Fibroblast of villous mesenchyme (primary cell): ENCODE results near the gene DENND1C. TPM values are rescaled to one million over a fixed set of nuclear protein-coding genes. Genes with fewer than 3 reads are reported as not detected.

Source experiments
- DNase-seq: peaks from one replicate; pipeline ENCODE4 v3.0.0-alpha.2; 2010; ENCODE audit warnings: low read depth
- H3K4me3 ChIP-seq: 2 replicates; pipeline ENCODE4 v1.5.1; 2011; ENCODE audit warnings: low read depth, mild to moderate bottlenecking, low read length
- total RNA-seq: library from RNA; depleted of rRNA; stranded (reverse); fragments of >200 nt; gene quantifications from 2 replicates; pipeline ENCODE4 v1.2.3, GENCODE V29; 2012
- TF ChIP-seq, protein P1 (sequence below): IDR thresholded peaks from 2 replicates; pipeline ENCODE4 v1.5.1; 2012; ENCODE audit warnings: low read depth, mild to moderate bottlenecking, low read length; ENCODE audit not compliant: insufficient read depth

The DENND1C gene
- total RNA-seq, 1 donor, result not detected

DNA sequence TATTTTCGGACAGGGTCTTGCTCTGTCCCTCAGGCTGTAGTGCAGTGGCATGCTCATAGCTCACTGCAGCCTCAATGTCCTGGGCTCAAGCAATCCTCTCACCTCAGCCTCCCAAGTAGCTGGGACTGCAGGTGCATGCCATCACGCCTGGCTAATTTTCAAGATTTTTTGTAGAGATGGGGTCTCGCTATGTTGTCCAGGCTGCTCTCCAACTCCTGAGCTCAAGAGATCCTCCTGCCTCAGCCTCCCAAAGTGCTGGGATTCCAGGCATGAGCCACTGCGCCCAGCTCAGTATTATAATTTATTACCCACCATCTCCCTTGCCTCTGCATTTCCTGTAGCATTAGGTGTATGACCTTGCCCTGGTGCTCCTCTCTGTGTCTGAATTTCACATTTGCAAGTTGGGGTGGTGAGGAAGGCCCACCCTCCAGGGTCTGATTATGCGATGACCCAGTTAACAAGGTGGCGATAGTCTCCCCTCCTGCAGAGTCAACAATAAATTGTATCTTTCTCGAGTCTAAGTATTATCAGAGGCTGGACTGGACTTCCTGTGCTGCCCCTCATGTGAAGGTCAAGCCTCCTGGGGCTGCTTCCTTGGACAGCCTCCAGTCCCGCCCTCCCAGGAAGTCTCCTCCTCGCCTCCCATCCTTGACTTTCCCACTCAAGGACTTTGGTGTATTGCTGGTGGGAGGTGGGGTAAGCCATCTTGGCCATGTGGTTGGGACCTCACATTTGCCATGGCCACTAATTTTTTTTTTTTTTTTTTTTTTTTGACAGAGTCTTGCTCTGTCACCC, 22.0 kb upstream of the DENND1C start:
- H3K4me3 ChIP-seq, result no peak overlapping the region
- TF ChIP-seq, protein P1, sequence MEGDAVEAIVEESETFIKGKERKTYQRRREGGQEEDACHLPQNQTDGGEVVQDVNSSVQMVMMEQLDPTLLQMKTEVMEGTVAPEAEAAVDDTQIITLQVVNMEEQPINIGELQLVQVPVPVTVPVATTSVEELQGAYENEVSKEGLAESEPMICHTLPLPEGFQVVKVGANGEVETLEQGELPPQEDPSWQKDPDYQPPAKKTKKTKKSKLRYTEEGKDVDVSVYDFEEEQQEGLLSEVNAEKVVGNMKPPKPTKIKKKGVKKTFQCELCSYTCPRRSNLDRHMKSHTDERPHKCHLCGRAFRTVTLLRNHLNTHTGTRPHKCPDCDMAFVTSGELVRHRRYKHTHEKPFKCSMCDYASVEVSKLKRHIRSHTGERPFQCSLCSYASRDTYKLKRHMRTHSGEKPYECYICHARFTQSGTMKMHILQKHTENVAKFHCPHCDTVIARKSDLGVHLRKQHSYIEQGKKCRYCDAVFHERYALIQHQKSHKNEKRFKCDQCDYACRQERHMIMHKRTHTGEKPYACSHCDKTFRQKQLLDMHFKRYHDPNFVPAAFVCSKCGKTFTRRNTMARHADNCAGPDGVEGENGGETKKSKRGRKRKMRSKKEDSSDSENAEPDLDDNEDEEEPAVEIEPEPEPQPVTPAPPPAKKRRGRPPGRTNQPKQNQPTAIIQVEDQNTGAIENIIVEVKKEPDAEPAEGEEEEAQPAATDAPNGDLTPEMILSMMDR, result no peak
- no peak for DNase-seq

DNA sequence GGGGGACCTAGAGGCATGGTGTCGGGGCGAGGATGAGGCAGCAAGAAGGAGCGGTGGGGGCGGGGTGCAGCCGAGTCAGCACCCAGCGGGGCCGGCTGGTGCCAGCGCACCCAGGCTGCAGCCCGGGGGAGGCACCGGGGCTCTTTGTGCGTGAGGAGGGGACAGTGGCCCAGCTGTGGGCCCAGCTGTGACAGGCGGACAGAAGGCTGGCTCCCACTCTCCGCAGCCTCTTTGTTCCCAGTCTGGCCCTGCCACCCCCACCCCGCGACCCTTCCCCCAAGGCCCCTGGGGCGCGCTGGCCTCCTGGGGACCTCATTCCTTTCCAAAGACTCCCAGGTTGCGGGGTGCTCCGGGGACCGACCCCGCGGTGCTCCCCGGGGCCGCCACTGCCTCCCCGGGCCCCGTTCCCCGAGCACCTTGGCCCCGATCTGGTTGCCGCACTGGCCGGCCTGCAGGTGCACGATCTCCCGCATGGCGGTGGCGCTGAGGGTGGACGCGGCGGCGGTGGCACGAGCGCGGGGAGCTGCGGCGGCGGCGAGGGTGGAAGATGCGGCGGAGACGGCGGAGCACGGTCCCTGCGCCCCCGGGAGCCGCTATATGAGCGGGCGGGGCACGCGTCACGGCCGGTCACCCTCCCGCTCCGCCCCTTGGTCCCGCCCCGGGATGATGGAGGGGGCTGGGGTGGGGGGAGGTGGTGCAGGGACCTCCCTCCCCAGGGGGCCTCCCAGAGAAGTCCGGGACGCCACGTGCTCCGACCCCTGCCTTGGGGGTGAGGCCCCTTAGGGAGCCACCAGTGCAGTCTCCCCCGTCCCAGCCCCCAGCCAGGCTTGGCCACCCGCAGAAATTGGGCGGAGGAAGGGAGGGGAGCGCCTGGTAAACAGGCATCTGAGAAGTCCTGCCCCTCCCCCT, 20.4 kb upstream of the DENND1C start, which contains the start of gene TUBB4A:
Gene TUBB4A, minus strand, starts transcription at position 570 of the 909 bp plus-strand sequence. Its CDS starts 97 bp downstream, at position 473.
- TF ChIP-seq, protein P1, result no peak
- no peak within 1 kb of the TSS for H3K4me3 ChIP-seq
- DNase-seq, result no peak

DNA sequence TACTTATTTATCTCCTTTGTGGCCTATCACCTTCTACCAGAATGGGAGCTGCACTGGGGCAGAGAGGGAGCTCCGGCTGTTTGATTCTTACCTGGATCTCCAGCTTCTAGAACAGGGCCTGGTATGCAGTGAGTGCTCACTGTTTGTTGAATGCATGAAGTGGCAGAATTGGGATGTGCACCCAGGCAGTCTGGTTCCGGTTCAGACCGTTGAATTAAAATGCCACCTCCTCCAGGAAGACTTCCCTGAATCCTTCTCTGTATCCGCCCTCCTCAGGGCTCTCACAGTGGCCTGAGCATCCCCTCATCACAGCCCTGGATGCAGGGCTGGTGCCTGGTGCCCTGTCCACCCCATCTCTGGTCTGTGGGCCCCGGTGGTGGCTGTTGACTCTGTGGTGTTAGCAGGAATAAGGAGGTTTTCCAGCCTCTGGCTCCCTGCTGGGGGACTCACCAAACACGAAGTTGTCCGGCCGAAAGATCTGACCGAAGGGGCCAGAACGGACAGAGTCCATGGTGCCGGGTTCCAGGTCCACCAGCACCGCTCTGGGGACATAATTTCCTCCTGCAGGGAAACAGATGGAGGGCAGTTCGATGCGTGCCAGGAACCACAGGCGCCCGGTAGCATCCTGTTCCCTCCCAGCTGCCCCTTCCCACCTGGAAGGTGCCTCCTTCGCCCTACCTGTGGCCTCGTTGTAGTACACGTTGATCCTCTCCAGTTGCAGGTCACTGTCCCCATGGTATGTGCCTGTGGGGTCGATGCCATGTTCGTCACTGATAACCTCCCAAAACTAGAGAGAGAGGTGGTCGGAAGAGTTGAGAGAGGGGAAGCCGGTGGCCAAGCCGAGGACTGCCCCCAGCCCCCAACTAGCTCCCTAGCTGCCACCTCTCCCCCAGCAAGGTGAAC, 19.5 kb upstream of the DENND1C start:
- TF ChIP-seq, protein P1, result no peak
- DNase-seq, result no peak
- H3K4me3 ChIP-seq, result no peak overlapping the region

DNA sequence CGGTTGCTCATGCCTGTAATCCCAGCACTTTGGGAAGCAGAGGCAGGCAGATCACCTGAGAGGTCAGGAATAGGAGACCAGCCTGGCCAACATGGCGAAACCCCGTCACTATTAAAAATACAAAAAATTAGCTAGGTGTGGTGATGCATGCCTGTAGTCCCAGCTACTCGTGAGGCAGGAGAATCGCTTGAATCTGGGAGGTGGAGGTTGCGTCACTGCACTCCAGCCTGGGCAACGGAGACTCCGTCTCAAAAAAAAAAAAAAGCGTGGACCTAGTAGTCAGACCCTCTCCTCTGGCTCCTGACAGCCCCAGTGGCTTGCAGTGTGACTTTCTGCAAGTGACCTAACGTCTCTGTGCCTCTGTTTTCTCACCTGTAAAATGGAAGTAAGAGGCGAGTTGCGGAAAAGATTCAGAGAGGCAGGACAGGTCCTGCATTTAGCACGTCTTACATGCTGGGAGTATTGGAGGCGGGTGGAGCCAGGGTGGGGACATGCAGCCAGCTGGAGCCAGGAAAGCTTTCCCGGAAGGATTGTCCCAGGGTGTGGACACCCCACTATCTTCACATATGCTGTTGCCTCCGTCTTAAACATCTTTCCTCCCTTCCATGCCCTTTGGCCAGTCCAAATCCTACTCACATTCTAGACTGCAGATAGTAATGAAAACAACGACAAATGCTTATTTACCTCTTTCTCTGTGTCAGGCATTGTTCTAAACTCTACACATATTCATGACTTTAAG, 17.6 kb upstream of the DENND1C start:
- DNase-seq, result no peak
- TF ChIP-seq, protein P1, result no peak
- no peak overlapping the region for H3K4me3 ChIP-seq

DNA sequence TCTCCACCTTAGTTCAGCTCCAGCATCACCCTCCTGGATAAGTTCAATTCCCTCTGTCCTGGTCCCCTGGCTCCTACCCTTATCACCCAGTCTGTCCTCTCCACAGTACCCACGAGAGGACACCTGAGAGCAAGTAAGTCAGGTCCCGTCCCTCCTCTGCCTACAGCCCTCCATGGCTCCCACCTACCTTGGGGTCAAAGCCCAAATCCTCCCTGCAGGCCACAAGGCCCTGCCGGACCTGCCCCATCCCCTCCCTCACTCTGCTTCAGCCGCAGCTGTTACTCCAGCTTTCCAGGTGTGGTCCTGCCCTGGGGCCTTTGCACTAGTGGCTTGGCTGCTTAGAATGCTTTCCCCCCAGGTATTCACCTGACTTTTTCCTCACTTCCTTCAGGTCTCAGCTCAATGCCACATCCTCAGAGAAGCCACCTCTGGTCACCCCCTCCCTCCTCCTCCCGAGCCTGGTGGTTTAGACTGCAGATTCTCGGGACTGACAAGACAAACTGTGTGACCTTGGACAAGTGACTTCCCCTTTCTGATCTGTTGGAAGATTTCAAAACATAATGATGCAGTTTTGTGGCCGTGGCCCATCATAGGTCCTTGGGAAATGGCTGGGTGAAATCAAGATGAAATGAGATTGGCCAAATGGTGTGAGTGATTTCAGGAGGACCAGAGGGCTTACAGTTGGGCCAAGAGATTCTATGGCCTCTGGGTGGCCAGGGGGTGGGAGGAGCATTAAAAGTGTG, 16.9 kb upstream of the DENND1C start:
- no peak for DNase-seq
- H3K4me3 ChIP-seq, result no peak overlapping the region
- TF ChIP-seq, protein P1, result no peak
